ENCODE measurements around the gene GPR108. TPM values are rescaled to one million over a fixed set of nuclear protein-coding genes. Genes with fewer than 3 reads are reported as not detected.
A peak's percentile ranks its signal among the peaks of the same experiment; 100 is the strongest.

Gene GPR108
- polyA plus RNA-seq, 3 donors = 90.9 to 147 (median 129) TPM

DNA sequence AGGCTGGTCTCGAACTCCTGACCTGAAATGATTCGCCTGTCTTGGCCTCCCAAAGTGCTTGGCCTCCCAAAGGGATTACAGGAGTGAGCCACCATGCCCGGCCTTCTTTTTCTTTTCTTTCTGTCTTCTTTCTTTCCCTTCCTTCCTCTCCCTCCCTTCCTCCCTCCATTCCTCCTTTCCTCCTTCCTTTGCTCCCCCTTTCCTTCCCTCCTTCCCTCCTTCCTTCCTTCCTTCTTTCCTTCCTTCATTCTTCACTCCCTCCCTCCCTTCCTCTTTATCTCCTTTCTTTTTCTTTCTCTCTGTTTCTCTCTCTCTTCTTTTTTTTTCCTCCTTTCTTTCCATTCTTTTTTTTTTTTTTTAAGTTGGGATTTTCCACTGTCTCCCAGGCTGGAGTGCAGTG lies 29.0 kb downstream of the GPR108 start:
- no peak for DNase-seq
- TF ChIP-seq, protein P1, sequence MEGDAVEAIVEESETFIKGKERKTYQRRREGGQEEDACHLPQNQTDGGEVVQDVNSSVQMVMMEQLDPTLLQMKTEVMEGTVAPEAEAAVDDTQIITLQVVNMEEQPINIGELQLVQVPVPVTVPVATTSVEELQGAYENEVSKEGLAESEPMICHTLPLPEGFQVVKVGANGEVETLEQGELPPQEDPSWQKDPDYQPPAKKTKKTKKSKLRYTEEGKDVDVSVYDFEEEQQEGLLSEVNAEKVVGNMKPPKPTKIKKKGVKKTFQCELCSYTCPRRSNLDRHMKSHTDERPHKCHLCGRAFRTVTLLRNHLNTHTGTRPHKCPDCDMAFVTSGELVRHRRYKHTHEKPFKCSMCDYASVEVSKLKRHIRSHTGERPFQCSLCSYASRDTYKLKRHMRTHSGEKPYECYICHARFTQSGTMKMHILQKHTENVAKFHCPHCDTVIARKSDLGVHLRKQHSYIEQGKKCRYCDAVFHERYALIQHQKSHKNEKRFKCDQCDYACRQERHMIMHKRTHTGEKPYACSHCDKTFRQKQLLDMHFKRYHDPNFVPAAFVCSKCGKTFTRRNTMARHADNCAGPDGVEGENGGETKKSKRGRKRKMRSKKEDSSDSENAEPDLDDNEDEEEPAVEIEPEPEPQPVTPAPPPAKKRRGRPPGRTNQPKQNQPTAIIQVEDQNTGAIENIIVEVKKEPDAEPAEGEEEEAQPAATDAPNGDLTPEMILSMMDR (IDR thresholded peaks at IDR 0.05) = no peak
- intact Hi-C loops (cut with micrococcal nuclease) = loop anchor here in 1 of 2 donors (10.0 kb wide), 1 partner anchor 64 kb away; no protein-coding TSS in a partner anchor
- Histone ChIP-seq H3K27ac (ENCODE audit: low read depth in 1 of 2, low read length in 2 of 2) (no peak overlapping the region), H2AFZ (ENCODE audit: insufficient read depth, low read depth, low read length, poor library complexity, severe bottlenecking) (no peak overlapping the region), H3K4me1 (ENCODE audit: control insufficient read depth in 1 of 2, insufficient read depth in 2 of 2, low read length in 2 of 2) (no peaks in the 10 kb centered on the region), H3K9me3 (replicated peaks in 1 of 2; ENCODE audit: control insufficient read depth in 1 of 2, insufficient read depth in 1 of 2, low read length in 2 of 2) (no peaks in the 10 kb centered on the region), H4K20me1 (ENCODE audit: insufficient read depth, low read length) (no peaks in the 10 kb centered on the region), H3K4me3 (replicated peaks in 1 of 3; ENCODE audit: low read depth in 2 of 3, low read length in 3 of 3) (no peak overlapping the region), H3K79me2 (ENCODE audit: insufficient read depth, low read length) (no peaks in the 10 kb centered on the region), H3K27me3 (ENCODE audit: control insufficient read depth in 2 of 2, insufficient read depth in 2 of 2, low read length in 2 of 2) (peaks cover 3 to 28% of the 10 kb centered on the region in 2 donors), H3K4me2 (replicated peaks; ENCODE audit: extremely low read depth, low read length, poor library complexity, severe bottlenecking) (no peak overlapping the region), H3K36me3 (replicated peaks in 1 of 2; ENCODE audit: control insufficient read depth in 1 of 2, insufficient read depth in 2 of 2, low read length in 2 of 2) (no peaks in the 10 kb centered on the region), H3K9ac (ENCODE audit: insufficient read depth, low read length, poor library complexity, severe bottlenecking) (no peak overlapping the region)
- peak overlapping the region in 1 of 2 donors; percentile 44 for H3K4me3 Mint-ChIP-seq
- H3K27me3 Mint-ChIP-seq (ENCODE audit: low read depth in 3 of 3) = peaks cover 43 to 59% (median 47%) of the 10 kb centered on the region in 3 donors
- H3K4me1 Mint-ChIP-seq = peaks cover 9% of the 10 kb centered on the region
- H3K36me3 Mint-ChIP-seq = no peaks in the 10 kb centered on the region
- H3K27ac Mint-ChIP-seq = peak overlapping the region in 1 of 7 donors; percentile 33
- 91% methylated on average over 3 of the region's 3 CpGs for WGBS (ENCODE audit: insufficient coverage)
- H3K9me3 Mint-ChIP-seq = peaks cover 0 to 12% (median 0%) of the 10 kb centered on the region in 7 donors

DNA sequence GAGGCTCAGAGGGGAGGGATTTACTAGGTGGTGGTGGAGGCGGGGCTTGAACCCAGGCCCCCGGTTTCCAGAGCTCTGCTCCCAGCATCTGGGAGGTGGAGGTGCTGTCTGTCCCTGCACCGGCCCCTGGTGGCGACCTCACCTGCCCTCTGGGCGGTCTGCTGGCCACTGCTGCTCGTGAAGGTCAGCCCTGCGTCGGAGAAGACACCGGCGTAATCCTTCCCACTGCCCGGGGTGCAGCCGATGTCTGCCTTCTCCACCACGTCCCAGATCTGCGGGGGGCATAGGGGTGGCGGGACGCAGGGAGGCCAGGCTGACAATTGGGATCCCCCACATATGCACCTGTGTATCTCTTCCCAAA lies 29.7 kb downstream of the GPR108 start:
- no peak overlapping the region for H3K27ac Mint-ChIP-seq
- no peaks in the 10 kb centered on the region for H3K36me3 Mint-ChIP-seq
- Histone ChIP-seq H3K36me3 (replicated peaks in 1 of 2; ENCODE audit: control insufficient read depth in 1 of 2, insufficient read depth in 2 of 2, low read length in 2 of 2) (no peaks in the 10 kb centered on the region), H3K27ac (ENCODE audit: low read depth in 1 of 2, low read length in 2 of 2) (no peak overlapping the region), H3K4me1 (ENCODE audit: control insufficient read depth in 1 of 2, insufficient read depth in 2 of 2, low read length in 2 of 2) (no peaks in the 10 kb centered on the region), H3K79me2 (ENCODE audit: insufficient read depth, low read length) (no peaks in the 10 kb centered on the region), H3K9me3 (replicated peaks in 1 of 2; ENCODE audit: control insufficient read depth in 1 of 2, insufficient read depth in 1 of 2, low read length in 2 of 2) (no peaks in the 10 kb centered on the region), H3K27me3 (ENCODE audit: control insufficient read depth in 2 of 2, insufficient read depth in 2 of 2, low read length in 2 of 2) (peaks cover 3 to 28% of the 10 kb centered on the region in 2 donors), H4K20me1 (ENCODE audit: insufficient read depth, low read length) (no peaks in the 10 kb centered on the region), H3K4me2 (replicated peaks; ENCODE audit: extremely low read depth, low read length, poor library complexity, severe bottlenecking) (no peak overlapping the region), H2AFZ (ENCODE audit: insufficient read depth, low read depth, low read length, poor library complexity, severe bottlenecking) (no peak overlapping the region), H3K9ac (ENCODE audit: insufficient read depth, low read length, poor library complexity, severe bottlenecking) (no peak overlapping the region), H3K4me3 (replicated peaks in 1 of 3; ENCODE audit: low read depth in 2 of 3, low read length in 3 of 3) (no peak overlapping the region)
- TF ChIP-seq, protein P1 (IDR thresholded peaks at IDR 0.05) = no peak
- H3K4me1 Mint-ChIP-seq = peaks cover 9% of the 10 kb centered on the region
- peaks cover 0 to 12% (median 0%) of the 10 kb centered on the region in 7 donors for H3K9me3 Mint-ChIP-seq
- no peak for DNase-seq
- intact Hi-C loops (cut with micrococcal nuclease) = loop anchor here in 1 of 2 donors (10.0 kb wide), 1 partner anchor 63 kb away; no protein-coding TSS in a partner anchor
- H3K27me3 Mint-ChIP-seq (ENCODE audit: low read depth in 3 of 3) = peaks cover 43 to 62% (median 48%) of the 10 kb centered on the region in 3 donors
- no peak overlapping the region for H3K4me3 Mint-ChIP-seq
- WGBS (ENCODE audit: insufficient coverage) = 93% methylated on average over 12 of the region's 16 CpGs

All from CD14-positive monocyte (primary cell).